H9 (cell line): ENCODE results near the gene PRG2. TPM values are rescaled to one million over a fixed set of nuclear protein-coding genes. Genes with fewer than 3 reads are reported as not detected.

Experiments
- DNase-seq: peaks from one replicate; pipeline ENCODE4 v3.0.0-alpha.2; 2017
- H2AFZ ChIP-seq: one replicate; pipeline ENCODE4 v1.6.1; 2013; ENCODE audit warnings: mild to moderate bottlenecking, low read length, control low read depth, moderate library complexity
- H2AK5ac ChIP-seq: 2 replicates; pipeline ENCODE4 v1.6.1; 2013; ENCODE audit warnings: low read length, control low read depth, mixed read lengths; ENCODE audit not compliant: insufficient read length
- H2BK120ac ChIP-seq: one replicate; pipeline ENCODE4 v1.6.1; 2013; ENCODE audit warnings: low read depth, mild to moderate bottlenecking, low read length, control low read depth, inconsistent platforms; ENCODE audit not compliant: poor library complexity, severe bottlenecking
- H2BK12ac ChIP-seq: 2 replicates; pipeline ENCODE4 v1.6.1; 2013; ENCODE audit warnings: low read length, control low read depth, mixed read lengths, low read depth; ENCODE audit not compliant: insufficient read length
- H2BK15ac ChIP-seq: 2 replicates; pipeline ENCODE4 v1.6.1; 2013; ENCODE audit warnings: low read depth, low read length, control low read depth
- H2BK20ac ChIP-seq: one replicate; pipeline ENCODE4 v1.6.1; 2013; ENCODE audit warnings: low read depth, mild to moderate bottlenecking, low read length, control low read depth, inconsistent platforms; ENCODE audit not compliant: poor library complexity, severe bottlenecking
- H2BK5ac ChIP-seq: 2 replicates; pipeline ENCODE4 v1.6.1; 2013; ENCODE audit warnings: low read length, control low read depth, mixed read lengths; ENCODE audit not compliant: insufficient read length
- H3K14ac ChIP-seq: 2 replicates; pipeline ENCODE4 v1.6.1; 2013; ENCODE audit warnings: low read length, control low read depth; ENCODE audit not compliant: insufficient read depth
- H3K18ac ChIP-seq: 2 replicates; pipeline ENCODE4 v1.6.1; 2013; ENCODE audit warnings: low read depth, mild to moderate bottlenecking, mixed read lengths, low read length, control low read depth; ENCODE audit not compliant: insufficient read length
- H3K23ac ChIP-seq: 2 replicates; pipeline ENCODE4 v1.6.1; 2013; ENCODE audit warnings: low read length, control low read depth, mixed read lengths, low read depth; ENCODE audit not compliant: insufficient read length
- H3K23me2 ChIP-seq: 2 replicates; pipeline ENCODE4 v1.6.1; 2013; ENCODE audit warnings: low read depth, mild to moderate bottlenecking, mixed read lengths, low read length, control low read depth; ENCODE audit not compliant: insufficient read length, poor library complexity, severe bottlenecking
- H3K27ac ChIP-seq: 2 replicates; pipeline ENCODE4 v1.5.1; 2013; ENCODE audit warnings: low read length, control low read depth, mixed read lengths, low read depth; ENCODE audit not compliant: insufficient read length
- H3K27me3 ChIP-seq: 2 replicates; pipeline ENCODE4 v1.6.1; 2013; ENCODE audit warnings: low read length, control low read depth, inconsistent platforms; ENCODE audit not compliant: insufficient read depth
- H3K4ac ChIP-seq: 2 replicates; pipeline ENCODE4 v1.6.1; 2013; ENCODE audit warnings: low read depth, mild to moderate bottlenecking, control low read depth, inconsistent platforms, low read length, moderate library complexity
- H3K4me1 ChIP-seq: 2 replicates; pipeline ENCODE4 v1.6.1; 2013; ENCODE audit warnings: low read length, control low read depth, inconsistent platforms; ENCODE audit not compliant: insufficient read depth
- H3K4me2 ChIP-seq: 2 replicates; pipeline ENCODE4 v1.6.1; 2013; ENCODE audit warnings: low read length, control low read depth, mixed read lengths; ENCODE audit not compliant: insufficient read length, insufficient read depth
- H3K56ac ChIP-seq: 2 replicates; pipeline ENCODE4 v1.6.1; 2013; ENCODE audit warnings: low read depth, mild to moderate bottlenecking, mixed read lengths, low read length, control low read depth; ENCODE audit not compliant: insufficient read length
- H3K79me1 ChIP-seq: 2 replicates; pipeline ENCODE4 v1.6.1; 2013; ENCODE audit warnings: low read depth, mild to moderate bottlenecking, moderate library complexity, low read length, control low read depth, inconsistent platforms; ENCODE audit not compliant: insufficient read depth, poor library complexity, severe bottlenecking
- H3K79me2 ChIP-seq: 2 replicates; pipeline ENCODE4 v1.6.1; 2013; ENCODE audit warnings: low read length, control low read depth, inconsistent platforms; ENCODE audit not compliant: insufficient read depth
- H3K9ac ChIP-seq: 2 replicates; pipeline ENCODE4 v1.6.1; 2013; ENCODE audit warnings: low read length, control low read depth, mixed read lengths; ENCODE audit not compliant: insufficient read length; ENCODE audit errors: extremely low read depth
- H3K9me3 ChIP-seq: one replicate; pipeline ENCODE4 v1.6.1; 2013; ENCODE audit warnings: low read depth, low read length, inconsistent platforms; ENCODE audit not compliant: control insufficient read depth
- H3T11ph ChIP-seq: one replicate; pipeline ENCODE4 v1.6.1; 2013; ENCODE audit warnings: mild to moderate bottlenecking, low read length, control low read depth, inconsistent platforms
- H4K20me1 ChIP-seq: one replicate; pipeline ENCODE4 v1.6.1; 2013; ENCODE audit not compliant: control insufficient read depth, insufficient read length, insufficient read depth
- H4K5ac ChIP-seq: 2 replicates; pipeline ENCODE4 v1.6.1; 2013; ENCODE audit warnings: low read depth, mild to moderate bottlenecking, mixed read lengths, low read length, control low read depth; ENCODE audit not compliant: insufficient read length
- H4K8ac ChIP-seq: replicated peaks from 2 replicates; pipeline ENCODE4 v1.6.1; 2013; ENCODE audit warnings: low read length, control low read depth, mixed read lengths, low read depth; ENCODE audit not compliant: insufficient read length
- H4K91ac ChIP-seq: 2 replicates; pipeline ENCODE4 v1.6.1; 2013; ENCODE audit warnings: low read depth, mild to moderate bottlenecking, moderate library complexity, mixed read lengths, low read length, control low read depth; ENCODE audit not compliant: insufficient read length
- H3K27ac Mint-ChIP-seq, 3 experiments: 2 replicates in 2 of 3; 3 replicates in 1 of 3; pipeline ENCODE4 v1.8.0; 2020 to 2021; ENCODE audit warnings: mixed read lengths in 3 of 3, mild to moderate bottlenecking in 1 of 3, moderate library complexity in 1 of 3
- H3K27me3 Mint-ChIP-seq: 2 replicates; pipeline ENCODE4 v1.8.0; 2021; ENCODE audit warnings: low read depth, mild to moderate bottlenecking, moderate library complexity, mixed read lengths
- H3K36me3 Mint-ChIP-seq, 3 experiments: 2 replicates in 2 of 3; 3 replicates in 1 of 3; pipeline ENCODE4 v1.8.0; 2020 to 2021; ENCODE audit warnings: low read depth in 3 of 3, mixed read lengths in 3 of 3; ENCODE audit not compliant: insufficient read depth in 1 of 3
- H3K4me1 Mint-ChIP-seq, 2 experiments: 2 replicates each; pipeline ENCODE4 v1.8.0; 2020; ENCODE audit warnings: mixed read lengths in 2 of 2
- H3K4me3 Mint-ChIP-seq, 2 experiments: 2 replicates in 1 of 2; 3 replicates in 1 of 2; pipeline ENCODE4 v1.8.0; 2020 to 2021; ENCODE audit warnings: mild to moderate bottlenecking in 2 of 2, mixed read lengths in 2 of 2, moderate library complexity in 1 of 2
- H3K9me3 Mint-ChIP-seq, 2 experiments: 2 replicates in 1 of 2; 3 replicates in 1 of 2; pipeline ENCODE4 v1.8.0; 2020; ENCODE audit warnings: mild to moderate bottlenecking in 2 of 2, mixed read lengths in 2 of 2, moderate library complexity in 1 of 2
- CTCF ChIP-seq: fragments of 200-600 bp; sonication (generic); conservative IDR thresholded peaks from 3 replicates; pipeline ENCODE4 v1.8.0; 2021; ENCODE audit warnings: antibody characterized with exemption, mild to moderate bottlenecking
- WGBS: extraction: QIAGEN DNeasy Blood & Tissue Kit; methylation state at CpG from one replicate; pipeline ENCODE4 v1.1.7; 2013; ENCODE audit warnings: missing lambda C conversion rate, low lambda C conversion rate, mixed read lengths; ENCODE audit not compliant: insufficient read length; ENCODE audit errors: extremely low coverage; 5-methylcytosine and 5-hydroxymethylcytosine counted together
- total RNA-seq: library from RNA; stranded (reverse); gene quantifications from 2 replicates; pipeline ENCODE4 v1.2.1, GENCODE V29; 2021

Gene PRG2
- total RNA-seq, 1 experiment from 2014 or later = not detected

DNA sequence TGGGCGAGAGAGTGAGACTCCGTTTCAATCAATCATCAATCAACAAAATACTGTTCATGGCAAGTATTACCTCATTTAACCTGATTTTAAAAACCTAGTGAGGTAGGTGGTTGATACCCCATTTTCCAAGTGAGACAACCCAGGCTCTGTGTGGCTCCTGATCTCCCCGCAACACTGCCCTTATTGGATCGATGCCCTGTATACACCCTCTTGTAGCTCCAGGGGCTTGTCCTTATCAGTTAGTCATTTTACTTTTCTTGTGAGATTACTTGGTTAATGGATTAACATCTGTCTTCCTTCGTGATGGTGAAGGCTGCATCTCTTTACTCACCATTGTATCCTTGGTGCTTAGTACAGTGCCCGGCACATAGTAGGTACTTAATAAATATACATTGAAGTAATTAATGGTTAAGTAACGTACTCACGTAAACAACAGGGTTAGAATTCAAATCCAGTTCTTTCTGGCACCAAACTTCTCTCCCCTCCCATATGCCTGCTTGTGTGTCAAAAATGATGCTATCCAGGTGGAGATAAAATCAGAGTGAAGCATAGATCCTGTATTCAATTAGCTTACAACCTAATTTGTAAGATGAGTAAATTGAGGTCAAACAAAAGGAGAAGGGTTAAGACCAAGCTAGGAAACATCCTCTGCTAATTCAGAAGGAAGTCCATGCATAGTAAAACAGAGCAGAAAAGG lies 1.8 kb upstream of the PRG2 start:
- Histone ChIP-seq H3K4me1 (no peaks in the 10 kb centered on the region), H4K8ac (no peak overlapping the region), H3K9me3 (no peaks in the 10 kb centered on the region), H2BK120ac (no peak overlapping the region), H4K91ac (no peak overlapping the region), H3K79me1 (no peaks in the 10 kb centered on the region), H3K23me2 (no peaks in the 10 kb centered on the region), H3K27ac (no peak overlapping the region), H3K79me2 (no peaks in the 10 kb centered on the region), H3K9ac (no peak overlapping the region), H3K4me2 (no peak overlapping the region), H2BK20ac (no peak overlapping the region), H2BK15ac (no peak overlapping the region), H2AFZ (no peak overlapping the region), H3K27me3 (no peaks in the 10 kb centered on the region; the same call in 1 of the 2 replicates), H3K18ac (no peak overlapping the region), H3K14ac (no peak overlapping the region), H3K4ac (no peak overlapping the region), H2BK12ac (no peak overlapping the region), H4K20me1 (no peaks in the 10 kb centered on the region), H2BK5ac (no peak overlapping the region), H4K5ac (no peak overlapping the region), H2AK5ac (no peak overlapping the region), H3K56ac (no peak overlapping the region), H3K23ac (no peak overlapping the region), H3T11ph (no peak overlapping the region)
- no peak for TF ChIP-seq CTCF
- peak overlapping the region in 1 of 3 experiments; percentile 33; a peak in 1 of 7 replicates for H3K27ac Mint-ChIP-seq
- H3K4me1 Mint-ChIP-seq = no peaks in the 10 kb centered on the region
- H3K4me3 Mint-ChIP-seq = no peak overlapping the region
- no peak for DNase-seq
- WGBS = no CpG with 5 or more reads among the region's 8 CpGs
- H3K27me3 Mint-ChIP-seq = peaks cover 39% of the 10 kb centered on the region
- no peaks in the 10 kb centered on the region for H3K36me3 Mint-ChIP-seq
- H3K9me3 Mint-ChIP-seq = no peaks in the 10 kb centered on the region
